OCI-LY7 (cell line): ENCODE measurements around the gene PTPRF.

Experiments
- EZH2phosphoT487 ChIP-seq: fragments of 200-600 bp; sonication (generic); IDR thresholded peaks from 2 replicates; pipeline ENCODE4 v1.6.1; 2018; ENCODE audit warnings: low read depth, borderline replicate concordance, mild to moderate bottlenecking, mixed run types, antibody characterized with exemption, low read length, moderate library complexity, mixed read lengths
- TF ChIP-seq, protein P1 (sequence below): fragments of 200-600 bp; sonication (generic); conservative IDR thresholded peaks from 2 replicates; pipeline ENCODE4 v1.5.1; 2014; ENCODE audit warnings: mild to moderate bottlenecking, antibody characterized with exemption, low read length, moderate library complexity, mixed read lengths

DNA sequence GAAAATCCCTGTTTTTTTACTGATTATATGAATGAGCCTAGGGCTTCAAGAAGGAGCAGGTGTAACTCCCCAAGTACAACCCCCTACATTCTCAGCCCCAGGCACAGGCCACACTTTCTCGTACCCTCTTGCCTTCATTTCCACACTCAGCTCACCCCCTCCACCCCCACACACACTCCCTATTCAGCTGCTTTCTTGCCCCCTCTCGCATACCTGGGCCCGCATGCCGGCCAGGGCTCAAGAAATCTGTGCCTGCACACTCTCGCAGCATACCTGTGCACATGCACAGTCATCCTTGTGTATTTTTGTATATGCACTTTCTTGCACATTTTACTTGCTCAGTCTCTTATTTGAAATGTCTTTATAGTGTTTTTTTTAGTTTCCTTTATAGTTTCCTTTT is 2.0 kb downstream of the PTPRF start:
- TF ChIP-seq, protein P1, sequence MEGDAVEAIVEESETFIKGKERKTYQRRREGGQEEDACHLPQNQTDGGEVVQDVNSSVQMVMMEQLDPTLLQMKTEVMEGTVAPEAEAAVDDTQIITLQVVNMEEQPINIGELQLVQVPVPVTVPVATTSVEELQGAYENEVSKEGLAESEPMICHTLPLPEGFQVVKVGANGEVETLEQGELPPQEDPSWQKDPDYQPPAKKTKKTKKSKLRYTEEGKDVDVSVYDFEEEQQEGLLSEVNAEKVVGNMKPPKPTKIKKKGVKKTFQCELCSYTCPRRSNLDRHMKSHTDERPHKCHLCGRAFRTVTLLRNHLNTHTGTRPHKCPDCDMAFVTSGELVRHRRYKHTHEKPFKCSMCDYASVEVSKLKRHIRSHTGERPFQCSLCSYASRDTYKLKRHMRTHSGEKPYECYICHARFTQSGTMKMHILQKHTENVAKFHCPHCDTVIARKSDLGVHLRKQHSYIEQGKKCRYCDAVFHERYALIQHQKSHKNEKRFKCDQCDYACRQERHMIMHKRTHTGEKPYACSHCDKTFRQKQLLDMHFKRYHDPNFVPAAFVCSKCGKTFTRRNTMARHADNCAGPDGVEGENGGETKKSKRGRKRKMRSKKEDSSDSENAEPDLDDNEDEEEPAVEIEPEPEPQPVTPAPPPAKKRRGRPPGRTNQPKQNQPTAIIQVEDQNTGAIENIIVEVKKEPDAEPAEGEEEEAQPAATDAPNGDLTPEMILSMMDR, result no peak
- no peak for TF ChIP-seq EZH2phosphoT487
